Measurements from ENCODE around the gene SLC29A3.

GRCh38 chr10:71344993-71345480, 26.0 kb downstream of the SLC29A3 start:
- TF ChIP-seq CTCF (conservative IDR thresholded peaks at IDR 0.05; ENCODE audit: low read depth in 2 of 2) (peak in 1 of 2 experiments; percentile 24; a peak in 1 of 4 replicates), EZH2 (IDR thresholded peaks at IDR 0.05; ENCODE audit: low read depth, unreplicated experiment) (no peak)

Data from GM23338 (cell line).